Measurements from ENCODE around the gene PTTG2. TPM values are rescaled to one million over a fixed set of nuclear protein-coding genes. Genes with fewer than 3 reads are reported as not detected.
"Not testable (repeated sequence)": the region's sequence is repeated elsewhere in the genome, so short reads cannot be mapped to it uniquely, and the experiment has no call there.

PTTG2 gene
- total RNA-seq: not detected in 2 replicates
- long read RNA-seq: 0 reads

DNA sequence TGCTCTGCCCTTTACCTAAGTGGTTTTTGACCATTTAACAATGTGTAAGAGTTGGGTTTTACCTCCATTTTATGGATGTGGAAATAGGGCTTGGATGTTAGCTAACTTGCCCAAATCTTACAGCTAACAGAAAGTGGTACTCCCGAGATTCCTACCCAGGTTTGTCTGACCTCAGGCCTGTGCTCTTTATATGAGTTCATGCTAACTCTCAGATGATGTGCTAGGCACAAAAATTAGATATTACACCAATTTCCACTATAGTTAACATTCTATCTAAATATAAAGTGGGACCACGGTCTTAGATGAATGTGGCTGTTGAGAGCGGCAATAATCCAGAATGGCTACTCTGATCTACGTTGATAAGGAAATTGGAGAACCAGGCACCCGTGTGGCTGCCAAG is at the start of gene PTTG2:
Gene PTTG2, plus strand, starts transcription at position 301 of the 400 bp plus-strand sequence. Its CDS starts 37 bp downstream, at position 338.
- Mint-ChIP-seq H3K27ac (ENCODE audit: unreplicated experiment) (no peak within 1 kb of the TSS), H3K27me3 (ENCODE audit: low read depth) (no peaks in the 10 kb centered on the region), H3K4me1 (peaks cover 6% of the 10 kb centered on the region), H3K4me3 (no peak within 1 kb of the TSS), H3K9me3 (peaks cover 3% of the 10 kb centered on the region), H3K36me3 (ENCODE audit: low read depth) (no peaks in the 10 kb centered on the region)
- TF ChIP-seq, protein P1, sequence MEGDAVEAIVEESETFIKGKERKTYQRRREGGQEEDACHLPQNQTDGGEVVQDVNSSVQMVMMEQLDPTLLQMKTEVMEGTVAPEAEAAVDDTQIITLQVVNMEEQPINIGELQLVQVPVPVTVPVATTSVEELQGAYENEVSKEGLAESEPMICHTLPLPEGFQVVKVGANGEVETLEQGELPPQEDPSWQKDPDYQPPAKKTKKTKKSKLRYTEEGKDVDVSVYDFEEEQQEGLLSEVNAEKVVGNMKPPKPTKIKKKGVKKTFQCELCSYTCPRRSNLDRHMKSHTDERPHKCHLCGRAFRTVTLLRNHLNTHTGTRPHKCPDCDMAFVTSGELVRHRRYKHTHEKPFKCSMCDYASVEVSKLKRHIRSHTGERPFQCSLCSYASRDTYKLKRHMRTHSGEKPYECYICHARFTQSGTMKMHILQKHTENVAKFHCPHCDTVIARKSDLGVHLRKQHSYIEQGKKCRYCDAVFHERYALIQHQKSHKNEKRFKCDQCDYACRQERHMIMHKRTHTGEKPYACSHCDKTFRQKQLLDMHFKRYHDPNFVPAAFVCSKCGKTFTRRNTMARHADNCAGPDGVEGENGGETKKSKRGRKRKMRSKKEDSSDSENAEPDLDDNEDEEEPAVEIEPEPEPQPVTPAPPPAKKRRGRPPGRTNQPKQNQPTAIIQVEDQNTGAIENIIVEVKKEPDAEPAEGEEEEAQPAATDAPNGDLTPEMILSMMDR (conservative IDR thresholded peaks at IDR 0.05): no peak
- DNase-seq (ENCODE audit: low read depth, low spot score): no peak

DNA sequence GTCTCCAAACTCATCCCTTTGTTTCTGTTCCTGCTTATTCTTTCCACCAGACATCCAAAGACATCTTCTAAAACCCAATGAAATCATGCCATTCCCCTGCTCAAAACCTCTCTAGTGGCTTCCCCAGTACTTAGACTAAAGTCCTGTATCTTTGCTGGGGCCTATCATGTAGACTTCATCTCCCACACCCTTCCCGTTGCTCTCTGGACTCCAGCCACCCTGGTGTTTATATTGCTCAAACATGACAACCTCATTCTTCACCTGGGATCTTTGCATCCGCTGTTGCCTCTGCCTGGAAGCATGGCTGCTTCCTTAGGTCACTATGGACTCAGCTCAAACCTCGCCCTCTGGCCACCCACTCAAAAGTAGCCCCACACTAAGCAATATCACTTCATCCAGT is 45.7 kb upstream of the PTTG2 start:
- Mint-ChIP-seq H3K4me3 (no peak overlapping the region), H3K9me3 (no peaks in the 10 kb centered on the region), H3K36me3 (ENCODE audit: low read depth) (no peaks in the 10 kb centered on the region), H3K4me1 (peaks cover 3% of the 10 kb centered on the region), H3K27me3 (ENCODE audit: low read depth) (no peaks in the 10 kb centered on the region), H3K27ac (ENCODE audit: unreplicated experiment) (no peak overlapping the region)
- no peak for DNase-seq (ENCODE audit: low read depth, low spot score)
- TF ChIP-seq, protein P1 (conservative IDR thresholded peaks at IDR 0.05): no peak

DNA sequence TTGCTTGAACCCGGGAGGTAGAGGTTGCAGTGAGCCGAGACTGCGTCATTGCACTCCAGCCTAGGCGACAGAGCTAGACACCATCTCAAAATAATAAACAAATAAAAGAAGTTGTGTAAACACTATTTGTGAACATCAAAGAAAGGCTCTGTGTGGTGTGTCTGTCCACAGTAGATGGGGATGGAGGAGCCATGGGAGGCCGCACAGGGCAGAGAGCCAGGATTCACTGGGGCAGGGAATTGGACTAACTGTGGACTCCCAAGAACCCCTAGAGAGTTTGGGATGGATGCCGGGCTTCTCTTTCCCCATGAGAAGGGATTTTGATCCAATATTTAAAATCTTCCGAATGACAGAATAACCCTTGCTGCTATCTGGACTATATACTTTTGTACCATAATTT is 42.8 kb upstream of the PTTG2 start:
- no peaks in the 10 kb centered on the region for H3K9me3 Mint-ChIP-seq
- H3K4me3 Mint-ChIP-seq: no peak overlapping the region
- H3K27ac Mint-ChIP-seq (ENCODE audit: unreplicated experiment): no peak overlapping the region
- H3K27me3 Mint-ChIP-seq (ENCODE audit: low read depth): no peaks in the 10 kb centered on the region
- H3K36me3 Mint-ChIP-seq (ENCODE audit: low read depth): no peaks in the 10 kb centered on the region
- DNase-seq (ENCODE audit: low read depth, low spot score): no peak
- H3K4me1 Mint-ChIP-seq: no peaks in the 10 kb centered on the region
- TF ChIP-seq, protein P1 (conservative IDR thresholded peaks at IDR 0.05): no peak

DNA sequence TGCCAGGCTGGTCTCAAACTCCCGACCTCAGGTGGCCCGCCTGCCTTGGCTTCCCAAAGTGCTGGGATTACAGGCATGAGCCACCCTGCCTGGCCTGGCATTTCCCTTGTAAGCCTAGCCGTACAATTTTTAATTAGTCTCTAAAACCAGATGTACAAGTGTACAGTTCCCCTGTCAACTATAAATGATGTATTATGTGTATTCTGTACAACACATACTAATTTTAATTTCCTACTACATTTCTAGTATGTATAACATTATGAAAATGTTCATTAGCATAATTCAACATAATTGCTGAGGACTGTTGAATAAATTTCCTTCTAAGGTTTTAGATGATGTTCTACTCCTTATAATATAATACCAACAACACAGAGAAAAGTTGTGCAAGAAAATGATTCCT is 41.5 kb upstream of the PTTG2 start:
- Mint-ChIP-seq H3K9me3 (no peaks in the 10 kb centered on the region), H3K4me3 (no peak overlapping the region), H3K27me3 (ENCODE audit: low read depth) (no peaks in the 10 kb centered on the region), H3K36me3 (ENCODE audit: low read depth) (no peaks in the 10 kb centered on the region), H3K27ac (ENCODE audit: unreplicated experiment) (no peak overlapping the region), H3K4me1 (no peaks in the 10 kb centered on the region)
- TF ChIP-seq, protein P1 (conservative IDR thresholded peaks at IDR 0.05): no peak
- no peak for DNase-seq (ENCODE audit: low read depth, low spot score)

DNA sequence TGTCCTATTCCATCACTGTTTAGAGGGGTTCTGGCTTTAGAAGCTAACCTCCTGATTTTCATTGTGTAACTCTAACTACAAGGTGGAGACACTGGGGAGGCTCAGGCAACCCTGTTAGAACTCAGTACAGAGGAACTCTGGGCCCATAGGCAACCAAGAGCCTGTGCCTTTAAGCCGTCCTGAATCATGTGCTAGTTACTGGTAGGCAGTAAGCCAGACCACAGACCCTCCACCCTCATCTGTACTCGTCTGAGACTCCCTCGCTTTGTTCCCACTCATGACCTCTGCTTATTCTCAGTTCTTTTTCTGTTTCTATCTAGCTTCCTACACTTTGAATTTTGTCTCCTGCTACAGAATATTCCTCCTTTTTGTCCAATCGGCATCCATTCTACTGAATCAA is 37.9 kb upstream of the PTTG2 start:
- Mint-ChIP-seq H3K4me3 (no peak overlapping the region), H3K36me3 (ENCODE audit: low read depth) (no peaks in the 10 kb centered on the region), H3K9me3 (no peaks in the 10 kb centered on the region), H3K27ac (ENCODE audit: unreplicated experiment) (no peak overlapping the region), H3K4me1 (no peaks in the 10 kb centered on the region), H3K27me3 (ENCODE audit: low read depth) (no peaks in the 10 kb centered on the region)
- no peak for DNase-seq (ENCODE audit: low read depth, low spot score)
- TF ChIP-seq, protein P1 (conservative IDR thresholded peaks at IDR 0.05): no peak

DNA sequence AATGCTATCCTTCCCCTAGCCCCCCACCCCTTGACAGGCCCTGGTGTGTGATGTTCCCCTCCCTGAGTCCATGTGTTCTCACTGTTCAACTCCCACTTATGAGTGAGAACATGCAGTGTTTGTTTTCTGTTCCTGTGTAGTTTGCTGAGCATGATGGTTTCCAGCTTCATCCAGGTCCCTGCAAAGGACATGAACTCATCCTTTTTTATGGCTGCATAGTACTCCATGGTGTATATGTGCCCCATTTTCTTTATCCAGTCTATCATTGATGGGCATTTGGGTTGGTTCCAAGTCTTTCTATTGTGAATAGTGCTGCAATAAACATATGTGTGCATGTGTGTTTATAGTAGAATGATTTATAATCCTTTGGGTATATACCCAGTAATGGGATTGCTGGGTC is 37.1 kb upstream of the PTTG2 start:
- not testable (repeated sequence) for H3K36me3 Mint-ChIP-seq (ENCODE audit: low read depth); H3K27ac Mint-ChIP-seq (ENCODE audit: unreplicated experiment); H3K4me1 Mint-ChIP-seq; H3K9me3 Mint-ChIP-seq; H3K4me3 Mint-ChIP-seq; H3K27me3 Mint-ChIP-seq (ENCODE audit: low read depth); DNase-seq (ENCODE audit: low read depth, low spot score)

Data from neural crest cell (in vitro differentiated cells).